Measurements from ENCODE around the gene FOXP2. TPM values are rescaled to one million over a fixed set of nuclear protein-coding genes. Genes with fewer than 3 reads are reported as not detected.

FOXP2 gene
- total RNA-seq, 1 donor from 2014 or later = 25.7 TPM

DNA sequence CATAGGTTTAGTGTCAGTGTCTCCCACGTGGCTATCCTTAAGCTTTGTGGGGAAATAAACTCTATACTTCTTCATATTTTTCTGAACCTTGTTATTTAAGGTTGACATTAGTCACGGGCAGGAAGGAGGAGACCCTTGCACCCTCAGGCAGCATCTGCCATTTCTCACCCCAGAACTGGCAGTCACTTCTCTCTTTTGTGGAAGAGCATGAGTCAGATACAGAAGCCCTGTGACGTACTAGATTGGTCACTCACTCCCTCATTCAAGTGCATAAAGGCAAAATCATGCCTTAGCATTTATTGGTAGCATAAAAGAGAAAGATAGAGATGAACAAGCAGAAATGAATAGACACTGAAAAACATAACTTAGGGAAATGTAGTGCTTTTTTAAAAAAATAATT is 301.3 kb downstream of the FOXP2 start:
- Mint-ChIP-seq H3K9me3 (ENCODE audit: unreplicated experiment) (no peaks in the 10 kb centered on the region), H3K27ac (ENCODE audit: unreplicated experiment) (no peak overlapping the region), H3K27me3 (ENCODE audit: unreplicated experiment) (no peaks in the 10 kb centered on the region), H3K36me3 (ENCODE audit: unreplicated experiment) (no peaks in the 10 kb centered on the region), H3K4me1 (ENCODE audit: unreplicated experiment) (peaks cover 2% of the 10 kb centered on the region), H3K4me3 (ENCODE audit: unreplicated experiment) (no peak overlapping the region)
- TF ChIP-seq, protein P1, sequence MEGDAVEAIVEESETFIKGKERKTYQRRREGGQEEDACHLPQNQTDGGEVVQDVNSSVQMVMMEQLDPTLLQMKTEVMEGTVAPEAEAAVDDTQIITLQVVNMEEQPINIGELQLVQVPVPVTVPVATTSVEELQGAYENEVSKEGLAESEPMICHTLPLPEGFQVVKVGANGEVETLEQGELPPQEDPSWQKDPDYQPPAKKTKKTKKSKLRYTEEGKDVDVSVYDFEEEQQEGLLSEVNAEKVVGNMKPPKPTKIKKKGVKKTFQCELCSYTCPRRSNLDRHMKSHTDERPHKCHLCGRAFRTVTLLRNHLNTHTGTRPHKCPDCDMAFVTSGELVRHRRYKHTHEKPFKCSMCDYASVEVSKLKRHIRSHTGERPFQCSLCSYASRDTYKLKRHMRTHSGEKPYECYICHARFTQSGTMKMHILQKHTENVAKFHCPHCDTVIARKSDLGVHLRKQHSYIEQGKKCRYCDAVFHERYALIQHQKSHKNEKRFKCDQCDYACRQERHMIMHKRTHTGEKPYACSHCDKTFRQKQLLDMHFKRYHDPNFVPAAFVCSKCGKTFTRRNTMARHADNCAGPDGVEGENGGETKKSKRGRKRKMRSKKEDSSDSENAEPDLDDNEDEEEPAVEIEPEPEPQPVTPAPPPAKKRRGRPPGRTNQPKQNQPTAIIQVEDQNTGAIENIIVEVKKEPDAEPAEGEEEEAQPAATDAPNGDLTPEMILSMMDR (IDR thresholded peaks at IDR 0.05) = no peak
- no peak for DNase-seq (ENCODE audit: extremely low spot score, unreplicated experiment)

DNA sequence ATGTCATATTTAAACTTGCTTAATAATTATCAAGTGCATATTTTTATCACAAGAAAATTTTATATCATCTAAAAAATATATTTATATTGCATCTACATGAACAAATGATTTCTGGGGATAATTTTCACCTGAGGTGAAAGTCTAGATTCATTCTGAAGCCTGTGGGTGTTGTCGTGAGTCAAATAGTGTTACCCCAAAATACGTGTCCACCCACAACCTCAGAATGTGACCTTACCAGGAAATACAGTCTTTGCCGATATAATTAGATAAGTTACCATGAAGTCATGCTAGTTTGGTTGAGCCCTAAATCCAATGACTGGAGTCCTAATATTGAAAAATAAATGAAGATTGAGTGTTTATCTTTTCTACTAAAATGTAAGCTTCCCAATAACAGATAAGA is 304.2 kb downstream of the FOXP2 start:
- H3K36me3 Mint-ChIP-seq (ENCODE audit: unreplicated experiment) = no peaks in the 10 kb centered on the region
- H3K4me1 Mint-ChIP-seq (ENCODE audit: unreplicated experiment) = no peaks in the 10 kb centered on the region
- H3K4me3 Mint-ChIP-seq (ENCODE audit: unreplicated experiment) = no peak overlapping the region
- TF ChIP-seq, protein P1 (IDR thresholded peaks at IDR 0.05) = no peak
- H3K27ac Mint-ChIP-seq (ENCODE audit: unreplicated experiment) = no peak overlapping the region
- DNase-seq (ENCODE audit: extremely low spot score, unreplicated experiment) = no peak
- no peaks in the 10 kb centered on the region for H3K9me3 Mint-ChIP-seq (ENCODE audit: unreplicated experiment)
- no peaks in the 10 kb centered on the region for H3K27me3 Mint-ChIP-seq (ENCODE audit: unreplicated experiment)

GRCh38 chr7:114720725-114721124 is 306.1 kb downstream of the FOXP2 start:
- Mint-ChIP-seq H3K27me3 (ENCODE audit: unreplicated experiment) (no peaks in the 10 kb centered on the region), H3K4me1 (ENCODE audit: unreplicated experiment) (no peaks in the 10 kb centered on the region), H3K4me3 (ENCODE audit: unreplicated experiment) (no peak overlapping the region), H3K9me3 (ENCODE audit: unreplicated experiment) (no peaks in the 10 kb centered on the region), H3K27ac (ENCODE audit: unreplicated experiment) (no peak overlapping the region), H3K36me3 (ENCODE audit: unreplicated experiment) (no peaks in the 10 kb centered on the region)
- no peak for DNase-seq (ENCODE audit: extremely low spot score, unreplicated experiment)
- TF ChIP-seq, protein P1 (IDR thresholded peaks at IDR 0.05) = no peak

DNA sequence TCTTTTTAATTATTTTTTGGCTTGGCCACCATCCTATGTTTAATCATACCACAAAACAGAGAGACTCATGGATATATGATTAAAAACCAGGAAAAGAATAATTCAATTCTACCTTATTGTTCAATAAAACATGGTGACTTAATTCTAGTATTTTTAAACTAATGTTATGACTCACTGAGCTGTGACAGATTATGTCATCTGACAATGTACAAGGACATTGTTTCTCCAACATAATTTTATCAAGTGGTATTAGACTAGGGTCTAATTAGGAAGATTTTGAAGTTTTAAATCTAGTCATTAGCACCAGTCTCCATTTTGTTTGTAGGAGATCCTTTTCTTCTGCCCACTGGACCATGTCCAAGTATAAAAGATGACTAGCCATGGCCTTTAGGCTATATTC is 307.9 kb downstream of the FOXP2 start:
- no peak overlapping the region for H3K4me3 Mint-ChIP-seq (ENCODE audit: unreplicated experiment)
- H3K9me3 Mint-ChIP-seq (ENCODE audit: unreplicated experiment) = no peaks in the 10 kb centered on the region
- H3K27ac Mint-ChIP-seq (ENCODE audit: unreplicated experiment) = no peak overlapping the region
- DNase-seq (ENCODE audit: extremely low spot score, unreplicated experiment) = no peak
- TF ChIP-seq, protein P1 (IDR thresholded peaks at IDR 0.05) = no peak
- H3K27me3 Mint-ChIP-seq (ENCODE audit: unreplicated experiment) = no peaks in the 10 kb centered on the region
- H3K4me1 Mint-ChIP-seq (ENCODE audit: unreplicated experiment) = no peaks in the 10 kb centered on the region
- H3K36me3 Mint-ChIP-seq (ENCODE audit: unreplicated experiment) = no peaks in the 10 kb centered on the region

- no peaks in the 10 kb centered on the region for H3K27me3 Mint-ChIP-seq (ENCODE audit: unreplicated experiment)
- DNase-seq (ENCODE audit: extremely low spot score, unreplicated experiment) = no peak
- TF ChIP-seq, protein P1 (IDR thresholded peaks at IDR 0.05) = no peak
- H3K27ac Mint-ChIP-seq (ENCODE audit: unreplicated experiment) = no peak overlapping the region
- H3K4me1 Mint-ChIP-seq (ENCODE audit: unreplicated experiment) = no peaks in the 10 kb centered on the region
- H3K4me3 Mint-ChIP-seq (ENCODE audit: unreplicated experiment) = no peak overlapping the region
- no peaks in the 10 kb centered on the region for H3K36me3 Mint-ChIP-seq (ENCODE audit: unreplicated experiment)
- H3K9me3 Mint-ChIP-seq (ENCODE audit: unreplicated experiment) = no peaks in the 10 kb centered on the region
Observed at GRCh38 chr7:114723308-114723707, 308.7 kb downstream of the FOXP2 start.
